GM18907 (cell line): ENCODE data around the gene AP3M1.
"Not testable (repeated sequence)": the region's sequence is repeated elsewhere in the genome, so short reads cannot be mapped to it uniquely, and the experiment has no call there.

ENCODE experiments used
- ATAC-seq: cut with Tn5 transposase; IDR thresholded peaks from one replicate; pipeline ENCODE4 v1.9.1; 2021; ENCODE audit warnings: mild to moderate bottlenecking, moderate library complexity; ENCODE audit not compliant: unreplicated experiment

The AP3M1 gene

GRCh38 chr10:74163319-74164068 lies 12.9 kb upstream of the AP3M1 start:
- ATAC-seq: no peak

- ATAC-seq: no peak
These were observed 9.4 kb upstream of the AP3M1 start for GRCh38 chr10:74160013-74160412.

DNA sequence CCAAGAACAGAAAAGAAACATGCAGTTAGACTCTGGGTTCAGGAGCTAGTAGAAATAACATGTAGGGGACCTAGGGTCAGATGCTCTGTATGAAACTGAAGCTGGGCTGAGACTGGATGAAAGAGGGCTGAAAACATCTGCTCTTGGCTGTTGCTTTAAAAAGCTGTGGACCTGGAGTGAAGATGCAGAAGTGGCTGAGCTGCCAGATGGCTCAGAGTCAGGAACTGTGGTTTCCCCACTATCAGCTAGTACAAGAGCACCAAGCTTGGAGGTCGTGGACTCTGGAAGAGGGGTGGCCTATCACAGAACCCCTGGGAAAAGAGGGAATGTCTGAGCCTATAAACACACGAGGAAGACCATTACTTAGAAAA lies 6.3 kb upstream of the AP3M1 start:
- no peak for ATAC-seq

GRCh38 chr10:74153676-74154075 lies 3.0 kb upstream of the AP3M1 start:
- no peak for ATAC-seq

DNA sequence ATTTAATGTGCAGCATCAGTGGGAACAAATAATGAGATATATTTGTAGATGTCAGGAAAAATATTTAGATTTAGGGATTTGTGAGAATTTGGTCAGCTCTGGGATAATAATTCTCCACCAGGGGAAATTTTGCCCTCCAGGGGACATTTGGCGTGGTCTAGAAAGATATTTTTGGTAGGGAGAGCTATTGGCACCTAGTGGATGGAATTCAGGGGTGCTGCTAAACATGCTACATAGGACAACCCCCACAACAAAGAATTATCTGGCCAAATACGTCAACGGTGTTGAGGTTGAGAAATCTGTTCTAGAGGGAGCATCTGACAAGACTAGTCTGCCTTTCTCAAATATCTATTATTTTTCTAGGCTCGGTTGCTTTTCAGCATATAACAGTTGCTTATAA lies 2.5 kb upstream of the AP3M1 start:
- ATAC-seq: no peak

DNA sequence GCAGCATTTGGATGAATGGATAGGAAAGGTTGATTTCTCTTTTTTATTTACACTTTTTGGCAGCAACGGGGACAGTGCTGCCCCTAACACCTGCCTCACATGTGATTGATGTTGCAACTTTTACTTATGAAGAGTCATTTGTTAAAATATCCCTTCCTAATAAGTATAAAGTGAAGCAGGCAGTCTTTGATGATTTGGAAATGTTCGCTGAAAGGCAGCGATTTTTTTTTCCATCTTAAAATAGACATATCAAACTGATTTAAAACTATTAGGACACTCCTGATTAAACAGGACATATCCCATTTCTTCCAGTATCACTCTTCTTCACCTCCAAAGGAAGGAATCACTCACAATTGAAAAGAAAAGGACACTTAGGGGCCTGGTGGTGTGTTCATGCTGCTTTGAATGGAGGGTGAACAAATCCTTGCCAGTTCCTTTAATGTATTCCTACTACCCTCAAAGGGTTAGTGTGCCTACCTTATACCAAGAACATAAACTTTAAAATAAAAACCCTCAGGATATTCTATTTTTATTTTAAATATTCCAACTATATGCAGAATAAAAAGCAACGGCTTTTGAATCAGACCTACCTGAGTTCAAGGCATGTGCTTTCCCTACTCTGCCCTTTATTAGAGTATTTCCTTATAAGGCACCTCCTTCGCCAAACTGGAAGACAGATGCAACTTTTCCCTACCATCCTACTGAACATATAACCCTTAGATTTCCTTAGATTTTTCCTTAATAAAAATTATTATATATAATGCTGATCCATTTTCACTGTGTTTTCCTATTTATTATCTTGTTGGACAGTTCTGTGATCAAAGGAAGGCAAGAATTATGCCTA lies 1.5 kb upstream of the AP3M1 start:
- ATAC-seq: no peak

GRCh38 chr10:74150990-74151878 lies 606 bp upstream of the AP3M1 start, which contains the start of gene ADK:
TSS of gene ADK (plus strand) at chr10:74151221. CDS start at chr10:74151279, 58 bp downstream.
- peak; percentile 86 for ATAC-seq

- not testable (repeated sequence) for ATAC-seq
These were observed 3.6 kb downstream of the AP3M1 start for GRCh38 chr10:74146980-74147379.

DNA sequence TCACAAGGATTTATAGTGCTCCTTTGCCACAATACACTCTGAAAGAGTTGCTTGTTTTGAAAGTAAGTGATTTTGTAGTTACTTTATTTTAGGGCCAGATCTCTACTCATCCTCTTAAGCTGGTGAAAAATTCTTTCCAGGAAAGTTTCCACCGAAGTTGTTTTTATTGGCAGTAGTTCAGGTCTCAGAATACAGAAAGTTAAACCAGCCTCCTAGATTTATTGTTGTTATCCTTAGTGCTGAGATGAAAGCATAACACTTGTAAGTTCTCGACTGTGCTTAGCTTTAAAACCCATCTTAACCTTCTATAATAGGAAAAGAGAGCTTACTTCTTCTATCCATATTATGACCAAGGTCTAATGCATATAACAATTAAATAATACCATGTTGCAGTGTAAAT lies 5.5 kb downstream of the AP3M1 start:
- no peak for ATAC-seq

GRCh38 chr10:74140553-74140952 lies 10.1 kb downstream of the AP3M1 start:
- ATAC-seq: no peak

GRCh38 chr10:74139981-74140380 lies 10.6 kb downstream of the AP3M1 start:
- no peak for ATAC-seq

DNA sequence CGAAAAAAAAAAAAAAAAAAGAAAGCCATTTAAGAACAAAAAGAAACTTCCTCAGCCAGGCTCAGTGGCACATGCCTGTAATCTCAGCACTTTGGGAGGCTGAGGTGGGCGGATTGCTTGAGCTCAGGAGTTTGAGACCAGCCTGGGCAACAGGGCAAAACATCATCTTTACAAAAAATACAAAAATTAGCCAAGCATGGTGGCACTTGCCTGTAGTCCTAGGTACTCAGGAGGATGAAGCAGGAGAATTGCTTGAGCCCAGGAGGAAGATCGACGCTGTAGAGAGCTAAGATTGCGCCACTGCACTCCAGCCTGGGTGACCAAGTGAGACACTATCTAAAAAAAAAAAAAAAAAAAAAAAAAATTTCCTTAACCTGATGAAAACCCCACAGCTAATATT lies 12.0 kb downstream of the AP3M1 start:
- ATAC-seq: not testable (repeated sequence)

- ATAC-seq: no peak
These were observed 12.6 kb downstream of the AP3M1 start for GRCh38 chr10:74137992-74138391.

- no peak for ATAC-seq
These were observed 15.2 kb downstream of the AP3M1 start for GRCh38 chr10:74135452-74135851.

- ATAC-seq: no peak
These were observed 16.5 kb downstream of the AP3M1 start for GRCh38 chr10:74133923-74134820.

DNA sequence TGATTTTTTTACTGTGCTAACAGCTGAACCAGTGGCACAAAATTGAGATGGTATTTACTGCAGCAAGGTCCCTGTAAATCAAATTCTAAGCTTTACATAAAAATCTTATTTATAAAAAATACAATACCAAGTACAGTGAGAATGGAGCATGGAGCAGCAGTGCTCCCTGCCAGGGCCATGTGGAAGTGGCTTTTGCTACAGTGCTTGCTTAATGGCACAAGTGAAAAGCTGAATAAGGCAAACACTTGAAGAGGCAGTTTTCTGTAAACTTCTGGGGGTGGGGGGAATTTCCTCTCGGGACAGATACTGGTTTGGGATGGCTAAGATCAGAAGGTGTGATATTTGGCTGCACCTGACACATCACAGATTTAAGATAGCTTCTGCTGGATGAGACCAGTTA lies 27.5 kb downstream of the AP3M1 start:
- ATAC-seq: no peak

DNA sequence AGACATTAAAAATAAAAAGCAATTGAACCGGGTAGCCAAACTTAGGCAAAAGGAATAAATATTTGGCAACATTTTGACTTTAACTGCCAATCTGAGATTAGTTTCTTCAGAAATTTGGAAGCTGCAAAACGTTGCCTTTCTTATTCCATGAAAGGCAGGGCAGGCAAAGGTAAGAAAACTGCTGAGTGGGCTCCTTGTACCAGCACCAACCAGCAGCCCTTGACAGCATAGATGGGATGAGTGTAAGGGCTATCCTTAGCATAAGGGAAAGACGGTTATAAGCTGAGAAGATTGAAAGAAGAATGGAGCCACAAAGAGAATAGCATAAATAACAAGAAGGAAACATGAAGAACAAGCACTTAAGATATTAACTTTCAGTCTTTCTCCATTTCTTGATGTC lies 28.6 kb downstream of the AP3M1 start:
- no peak for ATAC-seq

DNA sequence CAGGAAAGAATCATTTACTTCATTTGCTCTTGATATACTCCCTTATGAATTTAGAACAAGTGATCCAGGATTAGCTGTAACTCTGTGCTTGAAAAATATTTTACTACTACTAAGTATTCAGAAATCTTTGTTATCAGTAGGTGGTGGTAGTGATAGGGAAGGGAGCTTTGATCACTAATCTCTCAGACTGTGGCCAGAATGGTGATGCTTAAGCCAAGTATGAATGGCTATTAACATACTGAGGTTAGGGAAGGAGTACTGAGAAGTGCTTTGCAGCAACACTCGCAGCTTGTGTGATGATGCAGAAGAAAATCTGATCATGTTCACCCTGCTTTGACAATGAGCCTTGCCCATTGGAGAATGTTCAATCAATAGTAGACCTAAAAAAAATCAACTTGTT lies 29.3 kb downstream of the AP3M1 start:
- no peak for ATAC-seq

GRCh38 chr10:74120911-74121310 lies 29.7 kb downstream of the AP3M1 start:
- no peak for ATAC-seq

- ATAC-seq: no peak
These were observed 31.8 kb downstream of the AP3M1 start for GRCh38 chr10:74118804-74119203.
